Loucy (cell line): ENCODE data around the gene TMEM108.

Experiments
- H2AFZ ChIP-seq: fragments of 200-600 bp; sonication (generic); 2 replicates; pipeline ENCODE4 v1.6.0; 2016; ENCODE audit warnings: antibody characterized with exemption, mild to moderate bottlenecking, low read length, moderate library complexity
- H3F3A ChIP-seq: fragments of 200-600 bp; 2 replicates; pipeline ENCODE4 v1.6.0; 2016; ENCODE audit warnings: antibody characterized with exemption, low read depth, mild to moderate bottlenecking
- H3K27me3 ChIP-seq: fragments of 200-600 bp; sonication (generic); 2 replicates; pipeline ENCODE4 v1.6.1; 2014; ENCODE audit warnings: low read length, mild to moderate bottlenecking; ENCODE audit not compliant: insufficient read depth, poor library complexity, severe bottlenecking
- H3K36me3 ChIP-seq: fragments of 200-600 bp; sonication (generic); 2 replicates; pipeline ENCODE4 v1.6.1; 2016; ENCODE audit warnings: low read length; ENCODE audit not compliant: insufficient read depth
- H3K4me1 ChIP-seq: fragments of 200-600 bp; sonication (generic); 2 replicates; pipeline ENCODE4 v1.5.1; 2014; ENCODE audit warnings: low read length, mild to moderate bottlenecking; ENCODE audit not compliant: insufficient read depth, poor library complexity, severe bottlenecking
- H3K4me2 ChIP-seq: fragments of 200-600 bp; sonication (generic); 2 replicates; pipeline ENCODE4 v1.6.0; 2014; ENCODE audit warnings: antibody characterized with exemption, low read length, low read depth, mild to moderate bottlenecking; ENCODE audit not compliant: poor library complexity, severe bottlenecking
- H3K4me3 ChIP-seq: fragments of 200-600 bp; sonication (generic); 2 replicates; pipeline ENCODE4 v1.5.1; 2014; ENCODE audit warnings: low read length, mild to moderate bottlenecking, mixed read lengths; ENCODE audit not compliant: poor library complexity, severe bottlenecking
- H3K79me2 ChIP-seq: fragments of 200-600 bp; sonication (generic); 2 replicates; pipeline ENCODE4 v1.6.1; 2014; ENCODE audit warnings: low read length; ENCODE audit not compliant: insufficient read depth
- H3K9ac ChIP-seq: fragments of 200-600 bp; sonication (generic); 2 replicates; pipeline ENCODE4 v1.6.0; 2014; ENCODE audit warnings: mild to moderate bottlenecking, low read depth, low read length, moderate library complexity; ENCODE audit not compliant: poor library complexity, severe bottlenecking
- H3K9me2 ChIP-seq: fragments of 200-600 bp; sonication (generic); replicated peaks from 2 replicates; pipeline ENCODE4 v1.6.1; 2016; ENCODE audit warnings: low read depth, low read length, mixed read lengths
- H3K9me3 ChIP-seq: fragments of 200-600 bp; sonication (generic); 2 replicates; pipeline ENCODE4 v1.6.1; 2014; ENCODE audit warnings: mild to moderate bottlenecking, antibody characterized with exemption, low read length, low read depth; ENCODE audit not compliant: insufficient read depth
- H4K20me1 ChIP-seq: fragments of 200-600 bp; sonication (generic); 2 replicates; pipeline ENCODE4 v1.6.0; 2014; ENCODE audit warnings: antibody characterized with exemption, low read length, mild to moderate bottlenecking; ENCODE audit not compliant: insufficient read depth, poor library complexity, severe bottlenecking
- CTCF ChIP-seq: fragments of 200-600 bp; sonication (generic); conservative IDR thresholded peaks from 2 replicates; pipeline ENCODE4 v1.5.1; 2014; ENCODE audit warnings: mild to moderate bottlenecking, antibody characterized with exemption, low read length
- EZH2phosphoT487 ChIP-seq: fragments of 200-600 bp; IDR thresholded peaks from 2 replicates; pipeline ENCODE4 v1.6.1; 2018; ENCODE audit warnings: antibody characterized with exemption, mild to moderate bottlenecking, moderate library complexity, borderline replicate concordance

TMEM108 gene

DNA sequence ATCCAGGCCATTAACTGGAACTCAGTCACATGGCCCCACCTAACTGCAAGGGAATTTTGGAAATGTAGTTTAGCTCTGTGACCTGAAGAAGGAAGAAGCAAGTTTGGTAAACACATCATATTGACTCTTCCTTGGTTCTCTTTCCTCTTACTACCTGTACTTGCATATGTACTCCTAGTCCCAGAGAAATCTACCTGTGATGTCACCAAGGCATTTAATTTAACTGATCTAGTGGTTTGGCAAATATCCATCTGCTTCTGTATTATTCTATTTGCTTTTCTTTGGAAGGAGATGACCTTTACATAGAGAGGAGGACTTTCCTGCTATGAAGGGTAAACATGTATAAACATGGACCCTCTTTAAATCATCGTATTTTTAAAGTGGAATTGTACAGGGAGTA, 150.8 kb downstream of the TMEM108 start:
- TF ChIP-seq EZH2phosphoT487 (no peak), CTCF (no peak)
- Histone ChIP-seq H3K4me3 (no peak overlapping the region), H3K27me3 (no peaks in the 10 kb centered on the region)

GRCh38 chr3:133189893-133190292, 151.7 kb downstream of the TMEM108 start:
- Histone ChIP-seq H3K9ac (no peak overlapping the region), H3K9me3 (no peaks in the 10 kb centered on the region), H3K4me3 (no peak overlapping the region), H3K27me3 (no peaks in the 10 kb centered on the region), H4K20me1 (no peaks in the 10 kb centered on the region), H3K79me2 (no peaks in the 10 kb centered on the region), H3F3A (no peaks in the 10 kb centered on the region), H3K4me2 (no peak overlapping the region), H3K9me2 (no peaks in the 10 kb centered on the region), H3K4me1 (no peaks in the 10 kb centered on the region), H3K36me3 (no peaks in the 10 kb centered on the region), H2AFZ (no peak overlapping the region)
- TF ChIP-seq CTCF, result no peak
- no peak for TF ChIP-seq EZH2phosphoT487

More for the DNA sequence above, 150.8 kb downstream of the TMEM108 start:
- Histone ChIP-seq H3K9me2 (no peaks in the 10 kb centered on the region), H3K9ac (no peak overlapping the region), H3K4me2 (no peak overlapping the region), H3F3A (no peaks in the 10 kb centered on the region), H3K79me2 (no peaks in the 10 kb centered on the region), H4K20me1 (no peaks in the 10 kb centered on the region), H3K4me1 (no peaks in the 10 kb centered on the region), H3K36me3 (no peaks in the 10 kb centered on the region), H2AFZ (no peak overlapping the region), H3K9me3 (no peaks in the 10 kb centered on the region)

DNA sequence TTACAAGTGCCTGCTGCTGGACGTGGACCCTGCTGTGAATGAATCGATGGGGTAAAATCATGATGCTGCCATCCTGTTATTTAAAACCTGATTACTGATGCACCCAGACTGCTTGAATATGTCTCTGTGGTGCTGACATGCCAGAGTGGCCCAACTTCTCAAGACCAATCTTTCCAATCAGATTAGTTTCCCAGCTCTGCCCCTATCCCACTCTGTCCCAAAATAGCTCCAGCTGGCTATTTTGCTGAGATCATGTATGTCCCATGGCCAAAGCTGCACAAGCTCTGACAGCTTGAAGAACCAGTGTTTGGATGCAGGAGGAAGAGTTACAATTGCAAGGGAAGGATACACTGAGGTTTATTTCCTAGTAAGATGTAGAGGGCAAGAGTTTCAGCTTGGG, 153.6 kb downstream of the TMEM108 start:
- no peaks in the 10 kb centered on the region for H3K4me1 ChIP-seq
- no peaks in the 10 kb centered on the region for H3K36me3 ChIP-seq
- H3K79me2 ChIP-seq, result no peaks in the 10 kb centered on the region
- H3K9ac ChIP-seq, result no peak overlapping the region
- H3K9me3 ChIP-seq, result no peaks in the 10 kb centered on the region
- TF ChIP-seq EZH2phosphoT487, result no peak
- TF ChIP-seq CTCF, result no peak
- H3K4me3 ChIP-seq, result no peak overlapping the region
- H2AFZ ChIP-seq, result no peak overlapping the region
- H3F3A ChIP-seq, result no peaks in the 10 kb centered on the region
- no peaks in the 10 kb centered on the region for H3K27me3 ChIP-seq
- no peaks in the 10 kb centered on the region for H4K20me1 ChIP-seq
- H3K4me2 ChIP-seq, result no peak overlapping the region
- H3K9me2 ChIP-seq, result no peaks in the 10 kb centered on the region
